DND-41 (cell line): ENCODE results near the gene PIEZO2.

Experiments
- EZH2 ChIP-seq: IDR thresholded peaks from 3 replicates; pipeline ENCODE4 v1.6.1; 2012; ENCODE audit warnings: borderline replicate concordance, low read depth, mild to moderate bottlenecking, moderate library complexity, low read length, inconsistent platforms; ENCODE audit not compliant: severe bottlenecking
- TF ChIP-seq, protein P1 (sequence below): IDR thresholded peaks from 2 replicates; pipeline ENCODE4 v1.5.1; 2012; ENCODE audit warnings: borderline replicate concordance, low read length, moderate library complexity, mild to moderate bottlenecking; ENCODE audit not compliant: poor library complexity, severe bottlenecking; ENCODE audit errors: extremely low read depth

DNA sequence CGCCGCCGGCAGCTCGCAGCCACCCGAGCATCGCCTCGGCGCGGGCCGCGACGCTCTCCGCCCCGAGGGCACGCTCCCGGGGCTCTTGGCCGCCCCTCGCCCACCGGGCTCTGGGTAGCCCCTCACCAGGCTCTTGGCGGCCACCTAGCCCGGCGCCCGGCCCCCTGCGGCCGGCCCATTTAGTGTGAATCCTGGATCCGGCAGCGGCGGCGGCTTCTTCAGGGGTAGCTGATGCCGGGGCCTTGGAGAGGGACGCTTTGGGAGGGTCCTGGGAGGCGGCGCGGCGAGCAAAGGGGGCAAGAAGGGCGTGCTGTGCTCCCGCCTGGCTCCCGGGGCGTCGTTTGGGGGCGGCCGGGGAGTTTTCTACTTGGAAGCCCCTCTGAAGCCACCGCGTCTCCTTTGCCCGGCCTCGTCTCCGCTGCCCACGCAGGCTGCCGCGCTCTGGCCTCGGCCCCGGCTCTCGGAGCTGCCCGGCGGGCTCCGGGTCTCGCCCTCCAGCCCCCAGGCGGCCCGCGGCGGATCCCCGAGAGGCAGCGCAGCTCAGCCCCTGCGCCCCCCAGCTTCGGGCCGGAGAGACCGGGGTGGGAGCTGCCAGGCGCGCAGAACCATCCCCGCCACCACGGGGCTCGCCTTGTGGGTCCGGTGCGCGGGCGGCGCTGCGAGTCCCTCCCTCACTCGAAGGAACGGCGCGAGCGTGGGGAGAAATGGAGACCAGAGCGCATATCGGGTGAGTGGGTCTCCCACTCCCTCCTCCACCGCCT, 509 bp downstream of the PIEZO2 start:
- TF ChIP-seq, protein P1, sequence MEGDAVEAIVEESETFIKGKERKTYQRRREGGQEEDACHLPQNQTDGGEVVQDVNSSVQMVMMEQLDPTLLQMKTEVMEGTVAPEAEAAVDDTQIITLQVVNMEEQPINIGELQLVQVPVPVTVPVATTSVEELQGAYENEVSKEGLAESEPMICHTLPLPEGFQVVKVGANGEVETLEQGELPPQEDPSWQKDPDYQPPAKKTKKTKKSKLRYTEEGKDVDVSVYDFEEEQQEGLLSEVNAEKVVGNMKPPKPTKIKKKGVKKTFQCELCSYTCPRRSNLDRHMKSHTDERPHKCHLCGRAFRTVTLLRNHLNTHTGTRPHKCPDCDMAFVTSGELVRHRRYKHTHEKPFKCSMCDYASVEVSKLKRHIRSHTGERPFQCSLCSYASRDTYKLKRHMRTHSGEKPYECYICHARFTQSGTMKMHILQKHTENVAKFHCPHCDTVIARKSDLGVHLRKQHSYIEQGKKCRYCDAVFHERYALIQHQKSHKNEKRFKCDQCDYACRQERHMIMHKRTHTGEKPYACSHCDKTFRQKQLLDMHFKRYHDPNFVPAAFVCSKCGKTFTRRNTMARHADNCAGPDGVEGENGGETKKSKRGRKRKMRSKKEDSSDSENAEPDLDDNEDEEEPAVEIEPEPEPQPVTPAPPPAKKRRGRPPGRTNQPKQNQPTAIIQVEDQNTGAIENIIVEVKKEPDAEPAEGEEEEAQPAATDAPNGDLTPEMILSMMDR, result no peak
- TF ChIP-seq EZH2, result no peak
